GM18498 (cell line): Measurements from ENCODE around the gene GALNT14.
"Not testable (repeated sequence)": the region's sequence is repeated elsewhere in the genome, so short reads cannot be mapped to it uniquely, and the experiment has no call there.

Experiments used
- ATAC-seq: cut with Tn5 transposase; IDR thresholded peaks from one replicate; pipeline ENCODE4 v1.9.1; 2021; ENCODE audit warnings: mild to moderate bottlenecking, moderate library complexity; ENCODE audit not compliant: unreplicated experiment

Gene GALNT14

DNA sequence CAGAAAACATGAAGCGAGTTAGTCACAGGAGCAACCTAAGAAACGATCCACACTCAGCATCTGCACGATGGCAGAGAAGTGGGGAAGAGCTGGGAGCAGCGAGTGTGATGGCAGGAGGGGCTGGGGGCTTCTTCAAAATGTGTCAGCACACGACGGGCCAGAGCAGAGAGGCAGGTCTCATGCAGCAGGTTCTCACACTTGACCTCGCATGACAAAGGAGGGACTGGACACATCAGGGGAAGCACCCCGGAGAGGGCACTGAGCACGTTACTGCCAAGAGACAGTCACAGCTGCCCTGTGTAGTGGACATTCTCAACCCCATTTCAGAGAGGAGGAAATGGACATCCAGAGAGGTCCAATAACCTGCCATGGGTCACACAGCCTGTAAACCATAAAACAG, 226.9 kb downstream of the GALNT14 start:
- no peak for ATAC-seq

DNA sequence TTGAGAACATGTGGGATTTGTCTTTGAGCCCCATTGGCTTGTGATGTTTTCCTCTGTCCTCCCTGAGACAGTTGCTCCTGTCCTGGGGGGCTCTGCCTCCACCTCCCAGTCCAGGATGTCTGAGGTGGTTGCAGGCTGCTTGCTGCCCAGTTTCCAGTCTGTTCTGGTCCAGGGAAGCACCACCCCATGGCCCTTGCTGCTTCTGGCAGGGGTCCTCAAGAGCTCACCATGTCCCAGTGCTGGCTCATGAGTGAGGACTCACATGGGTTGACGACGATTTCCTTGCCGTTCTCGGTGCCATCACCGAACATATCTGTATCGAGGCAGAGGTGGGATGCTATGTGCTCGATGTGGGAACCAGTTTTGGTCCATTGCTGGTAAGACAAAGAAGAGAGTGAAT, 227.6 kb downstream of the GALNT14 start:
- ATAC-seq, result no peak

DNA sequence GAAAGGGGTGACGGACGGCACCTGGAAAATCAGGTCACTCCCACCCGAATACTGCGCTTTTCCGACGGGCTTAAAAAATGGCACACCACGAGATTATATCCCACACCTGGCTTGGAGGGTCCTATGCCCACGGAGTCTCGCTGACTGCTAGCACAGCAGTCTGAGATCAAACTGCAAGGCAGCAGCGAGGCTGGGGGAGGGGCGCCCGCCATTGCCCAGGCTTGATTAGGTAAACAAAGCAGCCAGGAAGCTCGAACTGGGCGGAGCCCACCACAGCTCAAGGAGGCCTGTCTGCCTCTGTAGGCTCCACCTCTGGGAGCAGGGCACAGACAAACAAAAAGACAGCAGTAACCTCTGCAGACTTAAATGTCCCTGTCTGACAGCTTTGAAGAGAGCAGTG, 233.8 kb downstream of the GALNT14 start:
- ATAC-seq, result not testable (repeated sequence)

DNA sequence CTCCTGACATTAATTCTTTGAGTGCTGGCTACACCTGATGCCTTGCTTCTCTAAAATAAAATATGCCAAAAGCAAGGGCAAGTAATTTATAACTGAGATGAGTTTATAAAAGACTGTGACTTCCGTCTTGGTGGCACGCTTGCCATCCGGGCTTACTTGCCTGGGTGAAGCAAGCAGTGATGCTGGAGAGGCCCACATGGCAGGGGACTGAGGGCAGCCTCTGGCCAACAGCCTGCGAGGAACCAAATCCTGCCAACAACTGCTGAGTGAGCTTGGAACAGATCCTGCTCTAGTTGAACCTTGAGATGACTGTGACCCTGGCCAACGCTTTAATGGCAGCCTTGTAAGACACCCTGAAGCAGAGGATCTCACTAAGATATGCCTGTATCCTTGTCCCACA, 234.9 kb downstream of the GALNT14 start:
- no peak for ATAC-seq

DNA sequence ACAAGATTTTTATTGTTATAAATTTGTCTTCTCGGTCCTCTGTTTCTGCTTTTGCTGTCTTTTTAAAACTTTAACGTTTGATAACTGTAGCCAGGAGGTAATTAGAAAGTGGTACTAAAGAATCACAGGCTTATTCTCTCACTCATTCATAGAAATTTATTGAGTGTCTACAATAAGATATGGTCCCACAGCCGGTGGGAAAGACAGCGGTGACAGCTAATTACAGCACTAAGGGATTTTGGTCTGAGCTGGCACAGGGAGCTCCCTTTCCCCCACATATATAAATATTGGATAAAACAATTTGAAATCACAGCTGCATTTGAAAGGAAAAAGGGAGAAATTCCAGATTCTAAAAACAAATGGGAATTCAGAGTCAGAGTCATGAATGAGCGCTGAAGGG, 237.9 kb downstream of the GALNT14 start:
- ATAC-seq, result no peak

DNA sequence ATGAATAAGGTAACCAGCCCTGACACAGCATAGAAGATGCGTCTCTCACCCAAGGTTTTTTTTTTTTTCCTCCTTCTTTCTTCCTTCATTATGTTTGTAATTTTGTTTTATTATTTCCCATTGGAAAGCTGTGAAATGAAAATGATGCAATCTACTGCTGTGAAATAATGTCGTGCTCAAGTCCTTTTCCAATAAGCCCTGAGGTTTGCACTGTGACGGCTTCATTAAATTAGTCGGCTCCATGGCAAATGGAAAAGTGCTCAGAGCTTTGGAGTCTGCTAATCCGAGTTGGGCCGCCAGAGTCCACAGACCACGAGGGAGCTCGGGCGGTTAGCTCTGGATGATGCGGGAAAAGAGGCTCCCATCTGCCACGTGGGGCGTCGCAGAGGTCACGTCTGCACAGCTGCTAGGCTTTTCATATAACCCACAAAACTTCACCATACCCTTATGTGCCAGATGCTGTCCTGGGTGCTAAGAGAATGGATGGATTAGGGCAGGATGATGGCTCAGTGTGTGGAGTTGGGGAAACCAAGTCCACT, 238.7 kb downstream of the GALNT14 start:
- ATAC-seq, result no peak

DNA sequence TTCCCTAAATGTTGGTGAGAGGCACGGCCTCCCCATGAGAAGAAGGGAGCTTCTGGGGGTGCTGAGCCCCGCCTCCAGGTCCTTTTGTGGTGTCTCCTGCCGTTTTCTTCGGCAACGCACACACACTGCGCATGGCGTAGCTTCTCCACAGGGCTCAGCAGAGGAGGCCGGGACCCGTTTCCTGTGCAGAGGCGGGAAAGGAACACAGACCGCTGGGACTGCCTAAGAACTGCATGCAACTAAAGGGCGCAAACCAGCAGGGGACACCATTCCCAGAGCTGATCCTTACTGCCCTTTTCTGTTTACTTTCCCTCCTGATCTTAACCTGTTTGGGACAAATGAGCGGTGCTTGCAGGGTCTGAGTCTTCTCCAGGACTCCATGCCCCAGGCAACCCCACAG, 240.7 kb downstream of the GALNT14 start:
- no peak for ATAC-seq

DNA sequence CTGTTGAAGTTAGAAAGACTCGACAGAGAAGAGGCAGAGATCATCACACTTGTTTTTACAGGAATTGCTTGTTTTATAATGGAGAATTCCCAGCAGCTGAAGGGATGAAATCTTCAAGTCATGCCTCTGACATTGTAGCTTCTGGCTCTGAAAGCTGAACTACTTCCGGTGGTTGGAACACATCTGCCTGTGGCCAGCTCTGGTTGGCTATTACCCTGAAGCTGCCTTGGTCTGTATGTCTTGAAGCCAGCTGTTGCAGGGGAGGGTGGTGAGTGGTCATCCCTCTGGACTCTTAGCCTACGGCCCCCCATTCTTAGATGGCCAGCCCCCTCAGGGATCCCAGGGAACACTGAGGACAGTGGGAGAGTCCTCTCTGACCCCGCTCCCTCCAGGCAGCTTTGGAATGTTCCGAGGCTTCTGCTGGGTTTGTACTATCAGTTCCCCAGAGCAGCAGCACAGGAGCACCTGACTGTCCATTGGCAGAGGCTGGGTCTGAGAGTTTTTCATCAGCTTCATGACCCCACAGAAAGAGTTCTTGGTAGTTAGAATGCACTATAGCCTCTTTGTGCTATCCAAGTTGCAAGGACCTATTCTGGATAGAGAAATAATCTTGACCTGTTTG, 243.6 kb downstream of the GALNT14 start:
- no peak for ATAC-seq

DNA sequence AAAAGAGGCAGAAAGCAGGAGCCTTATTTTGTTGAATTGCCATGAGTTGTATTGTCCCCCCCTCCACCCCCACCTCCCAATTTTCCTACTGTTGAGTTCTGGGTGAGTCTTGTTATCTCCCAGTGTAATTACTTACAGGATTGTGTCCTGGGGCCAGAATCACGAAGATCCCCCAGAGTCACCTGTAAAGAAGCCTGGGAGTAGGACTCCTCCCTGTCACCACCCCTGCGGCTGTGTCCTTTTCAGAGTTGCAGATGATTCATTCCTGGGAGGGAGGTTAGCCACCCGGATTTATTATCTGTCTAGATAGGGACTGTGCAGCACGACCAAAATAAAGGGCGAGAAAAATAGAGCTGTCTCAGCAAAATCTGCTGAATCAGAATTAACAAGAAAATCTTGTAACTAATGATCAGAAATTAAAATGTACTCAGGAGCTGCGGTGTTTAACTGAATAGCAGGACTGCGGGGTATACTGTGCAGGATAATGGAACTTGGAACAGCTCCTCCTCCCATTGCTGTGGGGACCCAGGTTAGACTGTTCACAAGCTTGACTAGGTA, 249.3 kb downstream of the GALNT14 start:
- ATAC-seq, result no peak

DNA sequence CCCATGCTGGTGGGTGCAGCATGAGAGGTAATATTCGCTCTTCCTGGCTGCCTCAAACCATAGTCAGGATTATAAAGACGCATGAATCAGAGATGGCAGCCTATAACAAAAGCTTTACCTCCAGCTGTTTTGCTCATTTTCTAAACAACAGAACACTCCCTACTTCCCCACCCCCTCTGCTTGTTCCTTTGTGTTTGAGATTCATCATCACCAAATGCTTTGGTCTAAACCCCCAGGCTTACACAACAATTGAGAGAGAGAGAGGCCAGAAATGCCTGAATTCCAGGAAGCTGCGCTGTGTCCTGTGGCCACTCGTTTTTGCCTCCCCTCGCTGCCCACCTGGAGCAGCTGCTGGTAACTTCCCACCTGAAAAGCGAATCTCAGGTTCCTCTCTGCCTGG, 252.2 kb downstream of the GALNT14 start:
- no peak for ATAC-seq

DNA sequence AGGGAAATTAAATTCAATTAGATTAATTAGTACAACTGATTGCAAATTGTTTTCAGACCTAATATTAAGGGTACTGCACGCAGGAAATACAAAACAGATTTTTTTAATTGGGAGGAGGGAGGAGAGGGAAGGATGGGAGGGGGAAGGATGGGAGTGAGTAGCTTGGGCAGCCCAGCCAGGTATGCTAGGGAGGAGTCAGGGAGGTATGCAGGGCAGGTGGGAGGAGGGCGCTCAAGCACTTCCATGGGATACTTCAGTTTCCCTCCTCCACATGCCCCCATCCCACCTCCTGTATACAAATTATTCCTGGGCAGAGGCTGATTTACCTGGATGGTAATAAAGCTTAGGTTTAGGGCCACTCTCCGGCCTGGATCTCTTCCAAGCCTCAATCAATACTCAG, 254.4 kb downstream of the GALNT14 start:
- no peak for ATAC-seq

DNA sequence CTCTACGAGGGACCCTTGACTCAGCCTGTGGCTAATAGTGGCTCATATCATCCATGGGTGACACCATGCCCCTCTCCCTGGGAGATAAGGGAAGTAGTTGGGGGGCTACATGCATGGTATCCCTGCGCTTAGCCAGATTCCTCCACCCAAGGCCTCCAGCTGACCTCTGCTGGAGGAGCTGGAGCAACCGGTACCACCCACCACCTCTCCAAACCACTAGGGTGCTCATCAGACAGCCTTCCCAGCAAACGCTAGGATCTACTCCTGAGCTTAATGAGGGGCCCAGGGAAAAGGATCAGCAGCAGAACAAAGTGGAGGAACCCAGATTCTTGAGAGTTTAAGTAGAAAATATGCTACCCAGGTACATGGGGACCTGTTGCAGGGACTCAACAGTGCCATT, 255.1 kb downstream of the GALNT14 start:
- no peak for ATAC-seq

DNA sequence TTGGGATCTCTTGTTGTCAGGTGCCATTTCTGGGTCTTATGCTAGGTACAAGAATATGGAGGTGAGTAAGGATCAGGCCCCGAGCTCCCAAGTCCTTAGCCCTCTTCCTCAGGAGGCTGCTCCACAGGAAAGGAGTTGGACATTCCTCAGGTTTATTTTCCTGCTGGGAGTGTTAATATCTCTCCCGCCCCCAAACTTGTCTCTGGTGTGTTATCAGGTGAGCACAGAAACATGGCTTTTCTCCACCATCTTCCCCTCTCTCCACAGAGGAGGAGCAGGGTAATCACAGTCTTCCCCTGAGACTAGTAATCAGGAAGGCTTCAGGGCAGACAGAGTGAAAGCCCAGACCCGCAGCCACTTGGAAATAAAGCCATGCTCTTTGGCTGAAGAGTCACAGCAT, 257.7 kb downstream of the GALNT14 start:
- no peak for ATAC-seq

DNA sequence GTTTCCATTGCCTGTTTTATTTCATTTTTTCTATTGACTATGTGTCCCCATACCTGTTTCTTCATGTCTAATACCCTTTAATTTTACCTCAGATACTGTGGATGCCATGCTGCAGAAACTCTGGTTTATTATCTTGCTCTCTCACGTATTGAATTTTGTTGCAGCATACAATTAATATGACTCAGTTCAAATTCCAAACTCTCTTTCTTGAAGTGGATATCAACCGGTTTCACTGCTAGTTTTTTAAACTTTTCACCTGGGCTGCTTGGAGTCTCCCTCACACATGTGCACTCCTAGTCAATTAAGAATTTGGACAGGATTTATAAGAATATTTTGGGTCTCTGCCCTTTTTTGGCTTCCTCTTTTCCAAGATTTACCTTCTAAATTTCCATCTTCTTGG, 260.4 kb downstream of the GALNT14 start:
- ATAC-seq, result no peak

DNA sequence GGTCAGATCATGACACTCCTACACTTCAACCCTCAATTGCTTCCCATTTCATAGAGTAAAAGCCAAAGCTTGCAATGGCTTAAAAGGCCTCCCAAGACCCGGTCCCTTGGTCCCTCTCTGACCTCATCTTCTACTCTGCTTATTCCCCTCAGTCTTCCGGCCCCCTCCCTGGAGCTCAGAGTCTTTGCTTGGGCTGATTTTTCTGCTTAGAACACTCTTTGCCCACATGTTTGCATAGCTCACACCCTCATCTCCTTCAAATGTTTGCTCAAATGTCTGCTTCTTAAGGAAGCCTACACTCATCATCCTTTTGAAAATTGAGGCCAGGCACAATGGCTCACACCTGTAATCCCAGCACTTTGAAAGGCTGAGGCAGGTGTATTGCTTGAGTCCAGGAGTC, 265.4 kb downstream of the GALNT14 start:
- no peak for ATAC-seq

DNA sequence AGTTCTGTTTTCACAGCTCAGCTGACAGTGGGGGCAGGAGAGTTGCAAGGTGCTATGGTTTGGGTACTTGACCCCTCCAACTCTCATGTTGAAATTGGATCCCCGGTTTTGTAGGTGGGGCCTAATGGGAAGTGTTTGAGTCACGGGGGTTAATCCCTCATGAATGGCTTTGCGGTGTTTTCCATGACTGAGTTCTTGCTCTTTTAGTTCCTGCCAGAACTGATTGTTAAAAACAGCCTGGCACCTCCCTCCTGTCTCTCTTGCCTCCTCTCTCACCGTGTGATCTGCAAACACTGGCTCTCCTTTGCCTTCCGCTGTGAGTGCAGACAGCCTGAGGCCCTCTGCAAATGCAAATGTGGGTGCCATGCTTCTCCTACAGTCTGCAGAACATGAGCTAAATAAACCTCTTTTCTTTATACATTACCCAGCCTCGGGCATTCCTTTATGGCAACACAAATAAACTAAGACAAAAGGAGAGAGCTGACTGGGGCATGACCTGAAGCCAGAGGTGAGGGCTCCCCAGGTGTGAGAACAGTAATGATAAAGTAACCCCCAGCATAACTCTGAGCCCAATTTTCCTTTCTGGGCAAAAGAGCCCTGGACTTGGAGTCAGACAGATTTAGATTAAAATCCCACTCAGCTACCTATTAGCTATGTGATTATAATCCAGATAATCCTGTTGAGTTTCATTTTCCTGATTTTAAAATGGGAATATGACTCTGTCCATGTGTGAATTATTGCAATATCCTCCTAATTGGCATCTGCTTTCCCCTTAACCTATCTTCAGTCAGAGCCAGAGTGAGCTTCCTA, 266.1 kb downstream of the GALNT14 start:
- ATAC-seq, result no peak

DNA sequence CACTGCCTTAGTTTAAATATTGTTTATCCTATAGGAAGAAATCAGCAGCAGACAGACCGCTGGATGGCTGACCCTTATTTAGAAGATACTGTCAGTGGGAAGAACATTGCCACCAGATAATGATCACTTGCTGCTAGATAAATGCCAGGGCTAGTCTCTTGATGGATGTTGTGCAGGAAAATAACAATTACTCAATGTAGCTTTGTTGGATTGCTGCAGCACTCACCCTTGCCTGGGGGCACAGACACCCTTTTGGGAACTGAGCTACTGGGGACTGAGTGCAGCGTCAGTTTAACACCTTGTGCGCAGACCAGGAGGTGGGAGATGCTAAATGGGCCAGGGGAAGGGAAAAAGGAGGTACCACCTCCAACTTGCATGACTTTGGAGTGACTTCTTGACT, 266.8 kb downstream of the GALNT14 start:
- no peak for ATAC-seq

DNA sequence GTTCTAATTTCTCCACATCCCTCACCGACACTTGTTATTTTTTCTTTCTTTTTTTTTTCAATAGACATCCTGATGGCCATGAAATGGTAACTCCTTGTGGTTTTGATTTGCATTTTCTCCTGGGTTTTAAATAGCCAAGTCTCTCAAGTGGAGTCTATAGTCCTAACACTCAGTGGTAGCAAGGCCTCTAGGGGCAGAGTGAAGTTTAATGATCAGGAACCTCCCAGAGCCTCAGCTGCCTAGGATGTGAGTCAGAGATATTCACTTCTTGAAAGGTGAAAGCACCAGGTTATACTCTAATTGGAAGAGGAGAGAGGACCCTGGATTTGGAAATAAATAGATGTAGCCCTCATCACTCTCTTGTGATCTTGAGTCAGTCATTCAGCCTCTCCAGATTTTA, 268.3 kb downstream of the GALNT14 start:
- ATAC-seq, result no peak

DNA sequence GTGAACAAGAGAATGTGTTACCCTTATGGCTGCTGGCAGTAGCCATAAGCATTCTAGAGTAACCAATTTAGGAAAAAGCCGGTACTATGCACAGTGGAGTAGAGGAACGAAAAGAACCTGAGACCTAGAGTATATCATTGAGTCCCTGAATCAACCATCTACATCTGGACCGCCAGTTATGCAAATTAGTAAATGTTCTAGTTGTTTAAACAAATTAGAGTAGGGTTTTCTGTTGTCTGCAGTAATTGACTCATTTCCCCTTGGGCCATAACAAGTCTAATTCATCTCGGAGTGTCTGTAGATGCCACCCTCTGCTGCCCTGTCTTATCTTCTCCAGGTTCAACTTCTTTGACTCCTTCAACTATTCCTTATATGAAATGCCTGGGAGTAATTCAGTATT, 270.9 kb downstream of the GALNT14 start:
- ATAC-seq, result no peak

DNA sequence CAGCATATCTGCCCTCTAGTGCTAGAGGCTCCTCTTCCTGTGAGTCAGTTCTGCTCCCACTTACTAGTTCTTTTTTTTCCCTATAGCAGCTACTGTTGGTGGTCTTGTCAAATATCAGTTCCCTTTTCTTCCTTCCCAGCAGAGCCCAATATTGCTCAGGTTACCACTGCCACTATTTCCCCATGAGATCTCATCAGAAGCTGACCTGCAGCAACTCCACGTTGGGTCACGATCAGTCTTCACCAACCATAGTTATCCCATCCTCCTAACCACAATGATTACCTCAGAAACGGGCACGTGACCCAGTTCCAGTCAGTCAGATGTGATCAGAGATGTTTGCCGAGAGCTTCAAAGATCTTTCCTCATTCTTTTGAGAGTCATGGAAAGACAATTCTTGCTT, 271.3 kb downstream of the GALNT14 start:
- no peak for ATAC-seq

DNA sequence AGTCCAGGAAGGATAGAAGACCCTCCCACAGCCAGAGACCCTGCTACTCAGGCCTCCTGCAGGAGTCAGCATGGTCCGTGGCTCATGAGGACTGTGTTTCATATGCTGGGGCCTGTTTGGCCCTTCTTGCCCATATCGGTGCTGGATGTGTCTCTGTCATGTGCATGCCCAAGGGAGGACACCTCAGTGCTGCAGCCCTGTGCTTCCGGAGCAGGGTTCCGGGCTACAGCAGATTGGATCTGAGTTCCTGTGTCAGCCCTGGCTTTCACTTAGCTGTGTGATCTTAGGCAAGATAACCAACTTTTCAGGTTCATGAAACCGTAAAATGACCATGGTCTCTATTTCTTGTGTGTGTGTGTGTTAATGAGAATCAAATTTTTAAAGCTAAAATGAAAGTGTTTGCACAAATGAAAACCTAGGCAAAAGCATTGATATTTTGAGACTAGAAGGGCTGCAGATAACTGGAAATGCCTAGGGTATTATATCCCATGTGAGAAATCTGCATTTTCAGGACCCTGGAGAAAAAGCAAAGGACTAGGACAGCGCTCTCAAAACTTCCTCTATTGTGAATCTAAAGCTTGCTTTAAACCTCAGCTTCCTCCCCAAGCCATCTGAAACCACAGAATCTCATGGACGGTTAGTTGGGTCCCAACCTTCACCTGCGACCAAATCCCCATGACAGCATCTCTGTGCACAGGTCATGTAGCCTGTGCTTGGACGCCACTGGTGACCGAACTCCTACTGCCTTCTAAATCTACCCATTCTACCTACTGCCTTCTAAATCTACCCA, 272.2 kb downstream of the GALNT14 start:
- ATAC-seq, result no peak
